ENCODE measurements around the gene KDM6B.
A peak's percentile ranks its signal among the peaks of the same experiment; 100 is the strongest.

KDM6B gene

DNA sequence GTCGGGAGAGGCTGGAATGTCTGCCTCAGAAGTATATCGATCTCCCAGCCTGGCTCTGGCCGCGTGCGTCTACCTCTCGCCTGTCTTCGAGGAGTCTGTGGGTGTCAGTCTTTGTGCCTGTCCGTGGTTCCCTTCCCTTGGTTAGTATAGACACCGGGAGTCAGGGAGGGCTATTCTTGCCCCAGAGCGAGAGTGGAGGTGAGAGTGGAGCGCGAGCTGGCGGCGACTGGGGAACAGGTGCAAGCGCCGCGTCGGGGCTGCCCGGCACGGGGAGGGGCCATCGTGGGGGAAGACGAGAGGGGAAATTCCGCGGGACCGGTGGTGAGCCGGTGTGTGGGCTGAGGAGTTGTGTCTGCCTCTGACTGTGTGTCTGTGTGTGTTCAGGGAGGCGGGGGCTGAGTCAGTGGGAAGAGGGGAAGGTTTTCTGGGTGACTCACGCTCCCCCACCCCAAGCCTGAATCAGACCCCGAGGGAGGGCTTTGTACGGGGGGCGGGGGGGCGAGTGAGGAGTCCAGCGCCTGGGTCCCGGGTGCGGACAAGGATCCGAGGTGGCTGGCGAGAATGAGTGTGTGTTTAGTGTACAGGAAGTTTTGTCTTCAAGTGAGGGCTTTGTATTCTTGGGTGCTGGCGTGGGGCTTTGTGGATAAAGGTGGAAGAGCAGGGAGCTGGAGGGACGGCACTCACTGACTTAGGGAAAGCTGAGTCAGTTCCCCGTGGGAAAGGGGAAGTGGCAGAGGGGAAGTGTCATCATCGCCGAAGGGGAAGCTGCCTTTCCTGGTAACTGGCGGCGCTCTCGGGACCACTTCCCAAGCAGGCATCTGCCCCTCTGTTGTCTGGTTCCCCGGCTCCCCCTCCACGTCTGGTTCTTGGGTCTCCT, 8.6 kb downstream of the KDM6B start:
- Histone ChIP-seq H3K36me3 (peaks cover 78% of the 10 kb centered on the region), H3K27ac (peak overlapping the region; percentile 97), H3K27me3 (no peaks in the 10 kb centered on the region), H3K4me1 (ENCODE audit: control insufficient read depth in 1 of 2, insufficient read depth in 1 of 2, low read depth in 1 of 2, low read length in 1 of 2) (peaks cover 56 to 59% of the 10 kb centered on the region in 2 experiments), H3K4me3 (ENCODE audit: low read depth in 1 of 2, low read length in 1 of 2) (peak overlapping the region; percentile 93 to 98), H3K9me3 (no peaks in the 10 kb centered on the region)
- TF ChIP-seq, protein P1, sequence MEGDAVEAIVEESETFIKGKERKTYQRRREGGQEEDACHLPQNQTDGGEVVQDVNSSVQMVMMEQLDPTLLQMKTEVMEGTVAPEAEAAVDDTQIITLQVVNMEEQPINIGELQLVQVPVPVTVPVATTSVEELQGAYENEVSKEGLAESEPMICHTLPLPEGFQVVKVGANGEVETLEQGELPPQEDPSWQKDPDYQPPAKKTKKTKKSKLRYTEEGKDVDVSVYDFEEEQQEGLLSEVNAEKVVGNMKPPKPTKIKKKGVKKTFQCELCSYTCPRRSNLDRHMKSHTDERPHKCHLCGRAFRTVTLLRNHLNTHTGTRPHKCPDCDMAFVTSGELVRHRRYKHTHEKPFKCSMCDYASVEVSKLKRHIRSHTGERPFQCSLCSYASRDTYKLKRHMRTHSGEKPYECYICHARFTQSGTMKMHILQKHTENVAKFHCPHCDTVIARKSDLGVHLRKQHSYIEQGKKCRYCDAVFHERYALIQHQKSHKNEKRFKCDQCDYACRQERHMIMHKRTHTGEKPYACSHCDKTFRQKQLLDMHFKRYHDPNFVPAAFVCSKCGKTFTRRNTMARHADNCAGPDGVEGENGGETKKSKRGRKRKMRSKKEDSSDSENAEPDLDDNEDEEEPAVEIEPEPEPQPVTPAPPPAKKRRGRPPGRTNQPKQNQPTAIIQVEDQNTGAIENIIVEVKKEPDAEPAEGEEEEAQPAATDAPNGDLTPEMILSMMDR (IDR thresholded peaks at IDR 0.05): peak; percentile 73

DNA sequence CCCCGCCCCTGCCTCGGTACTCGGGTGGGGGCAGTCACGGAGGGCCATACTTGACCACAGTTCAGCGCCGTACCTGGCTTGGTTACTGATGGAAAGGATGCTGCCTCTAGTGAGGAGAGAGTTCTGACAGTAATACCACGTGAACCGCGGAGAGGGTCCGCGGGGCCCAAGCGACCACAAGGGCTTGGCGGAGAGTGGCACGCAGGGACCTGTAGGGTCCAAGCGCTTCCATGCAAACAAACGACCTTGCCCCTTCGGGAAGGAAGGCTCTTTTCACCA, 9.2 kb downstream of the KDM6B start:
- Histone ChIP-seq H3K27ac (peak overlapping the region; percentile 97), H3K9me3 (no peaks in the 10 kb centered on the region), H3K36me3 (peaks cover 84% of the 10 kb centered on the region)

DNA sequence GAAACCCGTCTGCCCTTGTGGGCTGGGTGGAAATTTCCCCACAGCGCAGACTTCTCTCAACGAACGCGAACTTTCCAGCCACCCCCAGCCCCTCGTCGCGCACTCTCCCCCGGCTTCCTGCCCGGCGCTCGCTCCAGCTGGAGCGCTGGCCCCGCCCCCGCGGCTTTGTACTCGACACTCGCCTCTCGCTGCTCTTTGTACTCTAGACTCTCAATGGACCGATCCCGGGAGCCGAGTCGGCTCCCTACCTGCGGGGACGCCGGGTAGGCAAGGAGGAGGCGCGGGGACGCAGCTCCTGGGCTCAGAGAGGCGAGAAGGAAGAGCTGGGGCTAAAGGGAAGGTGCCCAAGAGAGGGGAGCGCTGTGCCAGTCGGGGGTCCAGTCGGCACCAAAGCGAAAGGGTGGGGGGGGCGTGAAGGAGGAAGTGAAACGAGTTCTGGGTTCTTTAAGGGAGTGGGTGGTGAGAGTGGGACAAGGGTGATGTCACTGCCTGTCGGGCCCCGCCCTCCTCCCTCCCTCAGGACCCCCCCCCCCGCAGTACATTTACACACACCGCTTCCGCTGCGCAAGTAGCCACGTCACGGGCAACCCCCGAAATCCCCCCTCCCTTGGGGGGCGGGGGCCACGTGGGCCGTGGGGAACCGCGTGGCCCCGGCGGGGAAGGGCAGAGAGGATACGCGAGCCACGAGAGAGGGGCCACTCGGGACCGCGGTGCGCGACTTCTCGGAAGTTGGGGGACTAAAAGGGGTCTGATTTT, 9.7 kb downstream of the KDM6B start:
- peaks cover 49 to 58% of the 10 kb centered on the region in 2 experiments for H3K4me1 ChIP-seq (ENCODE audit: control insufficient read depth in 1 of 2, insufficient read depth in 1 of 2, low read depth in 1 of 2, low read length in 1 of 2)
- peaks cover 89% of the 10 kb centered on the region for H3K36me3 ChIP-seq
- H3K27ac ChIP-seq: peak overlapping the region; percentile 97
- TF ChIP-seq, protein P1 (IDR thresholded peaks at IDR 0.05): peak; percentile 12
- no peaks in the 10 kb centered on the region for H3K9me3 ChIP-seq
- peak overlapping the region; percentile 93 to 98 for H3K4me3 ChIP-seq (ENCODE audit: low read depth in 1 of 2, low read length in 1 of 2)
- no peaks in the 10 kb centered on the region for H3K27me3 ChIP-seq

More for the DNA sequence above, 9.2 kb downstream of the KDM6B start:
- Histone ChIP-seq H3K27me3 (no peaks in the 10 kb centered on the region), H3K4me1 (ENCODE audit: control insufficient read depth in 1 of 2, insufficient read depth in 1 of 2, low read depth in 1 of 2, low read length in 1 of 2) (peaks cover 53 to 59% of the 10 kb centered on the region in 2 experiments), H3K4me3 (ENCODE audit: low read depth in 1 of 2, low read length in 1 of 2) (peak overlapping the region; percentile 93 to 98)
- TF ChIP-seq, protein P1 (IDR thresholded peaks at IDR 0.05): no peak

DNA sequence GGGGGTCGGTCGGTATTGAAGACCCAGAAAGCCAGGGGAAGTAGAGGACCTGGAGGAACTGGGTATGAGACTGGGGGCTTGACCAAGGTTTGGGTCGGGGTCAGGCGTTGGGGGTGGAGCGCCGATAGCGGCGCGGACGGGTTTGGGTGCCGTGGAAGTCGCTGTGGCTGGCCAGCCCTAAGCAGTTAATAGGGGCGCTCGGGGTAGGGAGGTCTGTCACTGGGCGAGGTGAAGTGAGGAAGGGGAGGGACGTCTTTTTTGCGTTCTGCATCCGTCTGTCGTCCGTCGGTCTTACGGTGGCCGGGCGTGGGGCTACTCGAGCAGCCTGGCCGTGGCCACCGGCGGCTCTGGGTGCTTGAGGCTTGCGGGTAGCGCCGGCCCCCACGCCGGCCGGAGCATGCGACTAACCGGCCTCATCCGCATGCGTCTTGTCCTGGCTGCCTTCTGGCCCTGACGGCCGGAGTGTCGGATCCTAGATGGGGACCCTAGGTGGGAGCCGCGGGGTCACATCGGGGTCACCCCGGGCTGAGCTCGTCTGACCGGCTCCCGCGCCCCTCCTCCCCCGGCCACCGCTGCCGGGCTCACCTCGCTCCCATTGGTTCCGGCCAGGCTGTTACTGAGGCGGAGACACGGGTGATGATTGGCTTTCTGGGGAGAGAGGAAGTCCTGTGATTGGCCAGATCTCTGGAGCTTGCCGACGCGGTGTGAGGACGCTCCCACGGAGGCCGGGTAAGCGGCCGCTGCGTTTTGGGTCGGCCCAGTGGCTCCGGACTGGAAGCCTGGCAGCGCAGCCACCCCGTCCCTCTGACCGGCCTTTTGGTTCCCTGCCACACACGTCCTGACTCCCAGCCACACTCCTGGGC, 10.5 kb downstream of the KDM6B start:
- Histone ChIP-seq H3K27me3 (no peaks in the 10 kb centered on the region), H3K4me1 (ENCODE audit: control insufficient read depth in 1 of 2, insufficient read depth in 1 of 2, low read depth in 1 of 2, low read length in 1 of 2) (peaks cover 42 to 60% of the 10 kb centered on the region in 2 experiments), H3K9me3 (no peaks in the 10 kb centered on the region), H3K36me3 (peaks cover 92% of the 10 kb centered on the region), H3K4me3 (ENCODE audit: low read depth in 1 of 2, low read length in 1 of 2) (peak overlapping the region; percentile 93 to 98), H3K27ac (peak overlapping the region; percentile 97)
- TF ChIP-seq, protein P1 (IDR thresholded peaks at IDR 0.05): peak; percentile 45

DNA sequence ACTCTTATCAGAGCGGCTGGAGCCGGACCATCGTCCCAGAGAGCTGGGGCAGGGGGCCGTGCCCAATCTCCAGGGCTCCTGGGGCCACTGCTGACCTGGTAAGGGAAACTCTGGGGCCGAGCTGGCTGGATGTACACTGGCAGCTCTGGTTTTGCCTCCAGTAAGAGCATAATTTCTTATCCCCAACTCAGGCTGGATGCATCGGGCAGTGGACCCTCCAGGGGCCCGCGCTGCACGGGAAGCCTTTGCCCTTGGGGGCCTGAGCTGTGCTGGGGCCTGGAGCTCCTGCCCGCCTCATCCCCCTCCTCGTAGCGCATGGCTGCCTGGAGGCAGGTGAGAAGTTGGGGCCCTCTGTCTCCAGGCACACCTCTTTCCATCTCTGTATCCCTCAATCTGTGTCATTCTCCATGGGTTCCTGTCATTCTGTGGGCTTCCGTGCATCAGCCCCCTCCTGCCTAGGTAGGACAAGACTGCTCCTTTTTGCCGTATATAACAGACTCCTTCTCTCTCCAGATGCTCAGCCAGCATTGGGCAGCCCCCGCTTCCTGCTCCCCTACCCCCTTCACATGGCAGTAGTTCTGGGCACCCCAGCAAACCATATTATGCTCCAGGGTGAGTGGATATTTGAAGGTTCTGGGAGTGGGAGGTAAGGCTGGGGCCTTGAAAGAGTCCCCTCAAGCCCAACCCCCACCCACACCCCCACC, 11.5 kb downstream of the KDM6B start:
- TF ChIP-seq, protein P1 (IDR thresholded peaks at IDR 0.05): no peak
- Histone ChIP-seq H3K36me3 (peaks cover 92% of the 10 kb centered on the region), H3K4me3 (ENCODE audit: low read depth in 1 of 2, low read length in 1 of 2) (peak overlapping the region; percentile 93 to 98), H3K9me3 (peaks cover 4% of the 10 kb centered on the region), H3K27me3 (no peaks in the 10 kb centered on the region), H3K27ac (peak overlapping the region; percentile 97), H3K4me1 (ENCODE audit: control insufficient read depth in 1 of 2, insufficient read depth in 1 of 2, low read depth in 1 of 2, low read length in 1 of 2) (peaks cover 42 to 58% of the 10 kb centered on the region in 2 experiments)

Measured in neutrophil (primary cell).